ENCODE data around the gene RALGDS. TPM values are rescaled to one million over a fixed set of nuclear protein-coding genes. Genes with fewer than 3 reads are reported as not detected.

The RALGDS gene
- total and polyA plus RNA-seq, 2 of the 4 experiments (the other 2 are of a cell fraction), result 13.1 to 36.9 TPM

DNA sequence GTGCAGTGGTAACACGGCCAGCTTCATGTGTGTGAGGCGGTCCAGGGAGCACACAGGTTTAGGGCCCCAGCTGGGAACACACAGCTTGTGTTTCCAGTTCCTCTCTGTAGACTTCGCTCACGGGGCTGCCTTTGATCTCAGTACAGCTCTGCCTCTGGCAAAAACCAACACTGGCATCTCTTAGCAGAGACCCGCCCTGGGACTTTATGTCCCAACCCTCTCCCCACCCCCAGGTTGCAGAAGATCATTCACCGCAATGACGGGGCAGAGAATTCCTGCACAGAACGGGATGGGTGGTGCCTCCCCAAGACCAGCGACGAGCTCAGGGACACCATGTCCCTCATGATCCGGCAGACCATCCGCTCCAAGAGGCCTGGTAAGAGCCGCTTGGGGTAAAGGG, 64.5 kb downstream of the RALGDS start:
- no peak overlapping the region for H2AFZ ChIP-seq (replicated peaks; ENCODE audit: low read length, poor library complexity)
- no peak overlapping the region for H3K18ac ChIP-seq (ENCODE audit: low read depth, low read length)
- CTCF ChIA-PET, result no interaction called here
- no peak for ATAC-seq (ENCODE audit: low read depth)
- H3K4ac ChIP-seq (ENCODE audit: low read depth, low read length), result no peak overlapping the region
- no peak overlapping the region for H2BK5ac ChIP-seq (ENCODE audit: low read depth, low read length, poor library complexity, severe bottlenecking)
- H4K8ac ChIP-seq (ENCODE audit: low read depth in 2 of 2, low read length in 2 of 2), result no peak overlapping the region
- dilution Hi-C loops (cut with HindIII; ENCODE audit: low sequenced_read_pairs, unreplicated experiment), result no loop called here
- in situ Hi-C loops (cut with MboI; ENCODE audit: low sequenced_read_pairs), result no loop called here
- no peaks in the 10 kb centered on the region for H3K9me1 ChIP-seq (ENCODE audit: insufficient read depth, low read length)
- H4K5ac ChIP-seq (ENCODE audit: low read depth, low read length), result no peak overlapping the region
- POLR2A ChIA-PET (ENCODE audit: unreplicated experiment), result no interaction called here
- H3K56ac ChIP-seq (ENCODE audit: extremely low read depth, insufficient read depth, low read length), result no peak overlapping the region
- H3K9me3 ChIP-seq (ENCODE audit: control insufficient read depth, insufficient read depth, low read length), result no peaks in the 10 kb centered on the region
- no peak overlapping the region for H4K91ac ChIP-seq (ENCODE audit: insufficient read depth, low read depth, low read length)
- no peaks in the 10 kb centered on the region for H3K27me3 ChIP-seq (ENCODE audit: control insufficient read depth, insufficient read depth, low read length)
- 97% methylated on average over 11 of the region's 13 CpGs; no CpG with 5 or more reads in 1 of the 2 experiments for WGBS, 2 experiments (ENCODE audit: extremely low coverage in 2 of 2, insufficient read length in 1 of 2)
- no TSS peak for BruUV-seq (replicated peaks)
- TF ChIP-seq RAD21 (IDR thresholded peaks at IDR 0.05; ENCODE audit: low read length) (no peak), MXI1 (IDR thresholded peaks at IDR 0.05; ENCODE audit: borderline replicate concordance, low read depth, low read length) (no peak), BHLHE40 (IDR thresholded peaks at IDR 0.05; ENCODE audit: low read depth, low read length) (no peak), RCOR1 (IDR thresholded peaks at IDR 0.05; ENCODE audit: insufficient replicate concordance, low read length) (no peak), USF2 (IDR thresholded peaks at IDR 0.05; ENCODE audit: low read depth, low read length) (no peak), CEBPB (IDR thresholded peaks at IDR 0.05; ENCODE audit: low read depth, low read length) (no peak), FOS (IDR thresholded peaks at IDR 0.05; ENCODE audit: low read depth, low read length) (no peak), CHD1 (IDR thresholded peaks at IDR 0.05; ENCODE audit: low read depth, low read length) (no peak), POLR2A (IDR thresholded peaks at IDR 0.05; ENCODE audit: low read depth, low read length) (no peak), SMC3 (IDR thresholded peaks at IDR 0.05; ENCODE audit: low read depth, low read length) (no peak), RFX5 (IDR thresholded peaks at IDR 0.05; ENCODE audit: low read depth, low read length) (no peak), MAZ (IDR thresholded peaks at IDR 0.05; ENCODE audit: borderline replicate concordance, low read depth, low read length) (no peak), MAFK (IDR thresholded peaks at IDR 0.05; ENCODE audit: low read depth, low read length) (no peak), CTCF (conservative IDR thresholded peaks at IDR 0.05; ENCODE audit: low read depth, low read length) (no peak), NFE2L2 (IDR thresholded peaks at IDR 0.05; ENCODE audit: low read depth, low read length) (no peak)
- TF ChIP-seq, protein P1, sequence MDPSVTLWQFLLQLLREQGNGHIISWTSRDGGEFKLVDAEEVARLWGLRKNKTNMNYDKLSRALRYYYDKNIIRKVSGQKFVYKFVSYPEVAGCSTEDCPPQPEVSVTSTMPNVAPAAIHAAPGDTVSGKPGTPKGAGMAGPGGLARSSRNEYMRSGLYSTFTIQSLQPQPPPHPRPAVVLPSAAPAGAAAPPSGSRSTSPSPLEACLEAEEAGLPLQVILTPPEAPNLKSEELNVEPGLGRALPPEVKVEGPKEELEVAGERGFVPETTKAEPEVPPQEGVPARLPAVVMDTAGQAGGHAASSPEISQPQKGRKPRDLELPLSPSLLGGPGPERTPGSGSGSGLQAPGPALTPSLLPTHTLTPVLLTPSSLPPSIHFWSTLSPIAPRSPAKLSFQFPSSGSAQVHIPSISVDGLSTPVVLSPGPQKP (IDR thresholded peaks at IDR 0.05; ENCODE audit: borderline replicate concordance, low read depth, low read length), result no peak
- intact Hi-C loops (cut with micrococcal nuclease), result no loop called here
- peaks cover 3% of the 10 kb centered on the region; the same call in 1 of the 2 replicates for H3K4me1 ChIP-seq (ENCODE audit: control insufficient read depth, insufficient read depth, low read length)
- DNase-seq, result no peak
- H3K4me2 ChIP-seq (ENCODE audit: low read depth, low read length), result no peak overlapping the region
- no peak overlapping the region for H3K9ac ChIP-seq (ENCODE audit: low read depth, low read length)
- no peak overlapping the region for H2BK120ac ChIP-seq (ENCODE audit: low read depth, low read length)
- no peak overlapping the region for H3K27ac ChIP-seq (ENCODE audit: insufficient read depth, low read length)
- H2BK20ac ChIP-seq (ENCODE audit: low read depth, low read length), result no peak overlapping the region
- no peak overlapping the region for H3K4me3 ChIP-seq (ENCODE audit: insufficient read depth, low read depth, low read length)
- no peak overlapping the region for H2BK15ac ChIP-seq (ENCODE audit: low read depth, low read length)
- H3K23ac ChIP-seq (ENCODE audit: low read depth, low read length), result no peak overlapping the region
- peaks cover 52% of the 10 kb centered on the region for H3K36me3 ChIP-seq (ENCODE audit: control insufficient read depth, insufficient read depth, low read length)
- no peaks in the 10 kb centered on the region; the same call in 1 of the 2 replicates for H4K20me1 ChIP-seq (ENCODE audit: insufficient read depth, low read length)
- H3K14ac ChIP-seq (replicated peaks; ENCODE audit: low read depth, low read length), result no peak overlapping the region
- no peak overlapping the region for H2AK9ac ChIP-seq (replicated peaks; ENCODE audit: low read depth, low read length, poor library complexity)
- H2AK5ac ChIP-seq (ENCODE audit: low read depth, low read length), result no peak overlapping the region
- H3K79me1 ChIP-seq (ENCODE audit: low read depth in 1 of 2, low read length in 2 of 2), result peaks cover 0 to 5% of the 10 kb centered on the region in 2 experiments; a peak in 2 of 4 replicates

Measured in IMR-90 (cell line).